ENCODE measurements around the gene VPS33B.
"Not testable (repeated sequence)": the region's sequence is repeated elsewhere in the genome, so short reads cannot be mapped to it uniquely, and the experiment has no call there.

VPS33B gene

DNA sequence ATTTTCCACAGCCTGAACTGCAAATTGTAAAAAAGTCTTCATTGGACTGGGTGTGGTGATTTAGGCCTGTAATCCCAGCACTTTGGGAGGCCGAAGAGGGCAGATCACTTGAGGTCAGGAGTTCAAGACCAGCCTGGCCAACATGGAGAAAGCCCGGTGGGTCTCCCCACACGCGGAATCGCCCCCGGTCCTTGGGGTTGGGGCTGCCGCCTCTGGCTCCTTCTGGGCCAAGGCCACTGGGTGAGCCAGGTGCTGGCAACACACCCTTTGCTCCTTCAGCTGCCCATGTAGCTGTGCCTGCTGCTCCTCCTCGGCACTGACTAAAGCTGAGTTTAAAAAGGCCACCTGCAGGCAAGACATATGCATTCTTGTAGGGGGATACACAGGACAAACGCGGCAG lies 9.4 kb upstream of the VPS33B start:
- no peak for DNase-seq (ENCODE audit: low spot score)

DNA sequence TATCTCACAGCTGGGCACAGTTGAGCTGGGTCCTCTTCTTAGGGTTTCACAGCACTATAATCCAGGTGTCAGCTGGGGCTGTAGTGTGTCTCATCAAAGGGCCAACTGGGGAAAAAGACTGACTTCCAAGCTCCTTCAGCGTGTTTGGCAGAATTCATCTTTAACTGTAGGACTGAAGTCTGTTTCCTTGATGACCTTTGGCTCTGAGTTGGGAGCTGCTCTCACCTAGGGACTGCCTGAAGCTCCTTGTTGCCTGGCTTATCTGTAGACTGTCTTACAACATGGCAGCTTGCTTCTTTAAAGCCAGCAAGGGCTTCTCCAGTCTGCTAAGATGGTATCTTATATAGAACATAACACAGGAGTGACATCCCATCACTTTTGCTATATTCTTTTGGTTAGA lies 5.3 kb upstream of the VPS33B start:
- no peak for DNase-seq (ENCODE audit: low spot score)

DNA sequence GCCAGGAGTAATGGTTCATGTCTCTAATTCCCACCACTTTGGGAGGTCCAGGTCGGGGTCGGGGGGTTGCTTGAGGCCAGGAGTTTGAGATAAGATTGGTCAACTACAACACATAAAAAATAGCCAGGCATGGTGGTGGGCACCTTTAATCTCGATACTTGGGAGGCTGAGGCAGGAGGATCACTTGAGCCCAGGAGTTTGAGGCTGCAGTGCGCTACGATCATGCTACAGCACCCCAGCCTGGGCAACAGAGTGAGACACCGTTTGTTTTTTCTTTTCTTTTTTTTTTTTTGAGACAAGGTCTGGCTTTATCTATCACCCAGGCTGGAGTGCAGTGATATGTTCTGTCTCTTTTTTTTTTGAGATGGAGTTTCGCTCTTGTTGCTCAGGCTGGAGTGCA lies 1.3 kb upstream of the VPS33B start:
- no peak for DNase-seq (ENCODE audit: low spot score)

DNA sequence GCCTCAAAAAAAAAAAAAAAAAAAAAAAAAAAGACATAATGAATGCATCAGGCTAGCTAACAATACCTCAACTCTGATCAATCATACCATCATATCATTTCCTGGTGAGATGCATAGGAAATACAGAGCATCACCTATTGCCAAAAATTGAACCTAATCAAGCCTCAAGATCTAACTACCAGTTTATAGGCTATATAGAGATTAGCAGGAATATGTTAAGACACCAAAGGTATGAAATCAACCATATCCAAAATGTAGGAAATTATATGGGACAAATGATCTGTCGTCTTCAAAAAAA lies 387 bp upstream of the VPS33B start:
- no peak for DNase-seq (ENCODE audit: low spot score)

DNA sequence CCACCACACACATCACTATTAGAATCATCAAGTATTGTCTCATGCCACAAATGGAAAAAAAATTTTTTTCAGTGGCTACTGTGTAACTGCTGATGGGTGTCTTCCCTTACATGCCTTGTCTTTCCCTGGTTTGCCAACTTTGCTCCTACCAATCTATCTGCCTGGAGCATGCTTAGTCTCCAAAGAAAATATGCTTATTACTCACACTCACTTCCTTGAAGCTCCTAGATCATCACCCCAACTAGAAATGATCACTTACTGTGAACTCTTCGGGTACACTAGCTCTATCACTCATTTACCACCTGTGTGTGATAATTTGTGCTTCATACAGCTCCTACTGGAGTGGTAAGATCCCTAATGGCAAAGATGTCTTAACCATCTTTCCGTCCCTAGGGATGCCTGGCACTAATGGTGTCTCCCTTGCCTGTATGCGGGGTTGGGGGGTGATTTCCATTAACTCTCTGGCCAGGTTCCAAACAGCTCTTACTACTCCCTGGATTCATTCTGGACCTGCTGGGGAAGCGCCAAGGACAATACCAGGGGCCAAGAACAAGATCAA lies 799 bp downstream of the VPS33B start:
- DNase-seq (ENCODE audit: low spot score) = no peak

DNA sequence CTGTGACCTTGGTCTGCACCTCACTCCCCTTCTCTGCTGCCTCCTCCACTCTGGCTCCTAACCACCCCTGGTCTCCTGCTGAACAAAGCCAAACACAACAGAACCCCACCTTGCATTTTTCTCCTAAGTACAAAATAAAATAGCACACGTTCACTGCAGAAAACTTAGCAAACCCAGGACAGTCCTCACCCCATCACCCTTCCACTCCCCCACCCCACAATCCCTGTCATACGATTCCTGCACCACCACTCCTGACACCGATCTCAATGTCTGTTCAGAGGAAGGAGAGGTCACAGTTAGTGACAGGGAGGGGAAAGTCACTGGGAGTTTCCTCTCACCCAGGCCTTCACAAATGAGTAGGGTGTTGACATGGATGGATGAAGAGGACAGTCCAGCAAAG lies 4.2 kb downstream of the VPS33B start:
- no peak for DNase-seq (ENCODE audit: low spot score)

DNA sequence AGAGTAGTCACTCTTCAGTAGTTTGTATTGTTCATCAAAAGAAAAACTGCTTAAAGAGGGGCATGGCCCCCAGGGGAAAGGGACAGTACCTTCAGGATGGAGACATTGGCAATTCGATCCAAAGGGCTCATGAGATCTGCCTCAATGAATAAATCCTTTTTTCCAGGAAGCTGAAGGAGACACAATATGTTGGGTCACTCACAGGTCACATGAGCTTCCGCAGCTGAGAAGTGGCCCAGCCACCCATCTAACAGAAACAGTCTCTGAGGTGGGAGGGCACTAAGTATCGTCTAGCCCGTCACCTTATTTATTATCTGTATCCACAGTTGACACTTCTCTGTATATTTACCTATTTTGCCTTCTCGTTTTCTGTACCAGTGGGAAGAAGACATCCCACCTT lies 4.7 kb downstream of the VPS33B start:
- DNase-seq (ENCODE audit: low spot score) = no peak

DNA sequence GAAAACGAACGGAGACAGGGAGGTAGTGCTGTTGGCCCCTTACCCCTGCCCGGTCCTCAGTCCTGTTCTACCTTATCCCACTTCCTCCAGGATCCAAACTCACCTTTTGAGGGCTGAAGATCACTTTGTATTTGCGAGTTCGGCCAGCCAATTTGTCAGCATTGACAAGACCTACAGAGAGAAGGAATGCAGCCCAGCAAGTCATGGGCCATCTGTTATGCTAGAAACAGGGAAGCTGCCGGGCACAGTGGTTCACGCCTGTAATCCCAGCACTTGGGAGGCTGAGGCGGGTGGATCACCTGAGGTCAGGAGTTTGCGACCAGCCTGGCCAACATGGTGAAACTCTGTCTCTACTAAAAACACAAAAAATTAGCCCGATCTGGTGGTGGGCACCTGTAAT lies 8.7 kb downstream of the VPS33B start:
- not testable (repeated sequence) for DNase-seq (ENCODE audit: low spot score)

DNA sequence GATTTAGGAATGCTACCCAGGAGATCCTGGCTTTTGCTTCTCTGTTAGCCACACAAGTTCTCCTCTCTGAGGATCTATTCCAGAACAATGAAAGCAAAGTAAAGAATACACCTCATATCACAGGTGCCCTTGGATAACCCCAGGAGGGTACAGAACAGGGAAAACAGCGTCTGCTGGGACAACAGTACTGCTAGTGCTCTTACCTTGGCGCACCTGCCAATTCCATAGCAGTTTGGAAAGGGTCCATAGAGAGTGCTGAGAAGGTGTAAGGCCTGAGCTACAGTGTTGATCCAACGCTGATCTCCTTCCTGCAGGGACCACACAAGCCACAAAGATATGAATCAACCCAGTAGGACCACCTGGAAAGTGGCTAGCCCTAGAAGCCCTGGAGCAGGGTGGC lies 15.1 kb downstream of the VPS33B start:
- no peak for DNase-seq (ENCODE audit: low spot score)

DNA sequence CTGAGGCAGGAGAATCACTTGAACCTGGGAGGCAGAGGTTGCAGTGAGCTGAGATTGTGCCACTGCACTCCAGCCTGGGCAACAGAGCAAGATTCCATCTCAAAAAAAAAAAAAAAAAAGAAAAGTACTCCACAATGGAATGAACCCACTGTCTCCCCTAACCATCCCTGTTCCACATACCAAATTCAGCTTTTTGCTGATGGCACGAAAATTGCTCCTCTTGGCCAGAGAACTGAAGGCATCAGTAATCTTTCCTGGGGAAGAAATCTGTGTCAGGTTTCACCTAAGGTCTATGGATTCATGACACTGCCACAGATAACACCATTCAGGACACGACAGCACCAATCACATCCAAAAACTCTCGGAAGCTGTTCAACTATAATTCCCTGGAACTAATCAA lies 21.2 kb downstream of the VPS33B start:
- no peak for DNase-seq (ENCODE audit: low spot score)

DNA sequence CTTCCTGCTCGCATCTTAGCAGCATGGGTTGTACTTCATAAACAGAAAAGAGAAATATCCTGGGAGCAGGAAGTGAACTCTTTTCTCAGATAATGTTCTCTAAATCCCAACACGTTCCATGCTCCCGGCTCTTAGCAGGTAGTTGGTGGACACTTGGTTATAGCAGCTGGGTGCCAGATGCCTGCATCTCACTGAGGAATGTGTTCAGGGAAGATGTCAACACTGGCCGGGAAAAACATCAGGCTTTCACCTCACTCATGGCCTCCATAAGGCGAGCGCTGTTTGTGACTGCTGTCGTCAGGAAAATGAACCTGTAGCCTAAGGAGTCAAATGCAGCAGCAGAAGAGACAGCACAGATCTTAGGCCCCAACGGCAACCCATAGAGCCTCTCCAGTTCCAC lies 23.7 kb downstream of the VPS33B start:
- DNase-seq (ENCODE audit: low spot score) = no peak

DNA sequence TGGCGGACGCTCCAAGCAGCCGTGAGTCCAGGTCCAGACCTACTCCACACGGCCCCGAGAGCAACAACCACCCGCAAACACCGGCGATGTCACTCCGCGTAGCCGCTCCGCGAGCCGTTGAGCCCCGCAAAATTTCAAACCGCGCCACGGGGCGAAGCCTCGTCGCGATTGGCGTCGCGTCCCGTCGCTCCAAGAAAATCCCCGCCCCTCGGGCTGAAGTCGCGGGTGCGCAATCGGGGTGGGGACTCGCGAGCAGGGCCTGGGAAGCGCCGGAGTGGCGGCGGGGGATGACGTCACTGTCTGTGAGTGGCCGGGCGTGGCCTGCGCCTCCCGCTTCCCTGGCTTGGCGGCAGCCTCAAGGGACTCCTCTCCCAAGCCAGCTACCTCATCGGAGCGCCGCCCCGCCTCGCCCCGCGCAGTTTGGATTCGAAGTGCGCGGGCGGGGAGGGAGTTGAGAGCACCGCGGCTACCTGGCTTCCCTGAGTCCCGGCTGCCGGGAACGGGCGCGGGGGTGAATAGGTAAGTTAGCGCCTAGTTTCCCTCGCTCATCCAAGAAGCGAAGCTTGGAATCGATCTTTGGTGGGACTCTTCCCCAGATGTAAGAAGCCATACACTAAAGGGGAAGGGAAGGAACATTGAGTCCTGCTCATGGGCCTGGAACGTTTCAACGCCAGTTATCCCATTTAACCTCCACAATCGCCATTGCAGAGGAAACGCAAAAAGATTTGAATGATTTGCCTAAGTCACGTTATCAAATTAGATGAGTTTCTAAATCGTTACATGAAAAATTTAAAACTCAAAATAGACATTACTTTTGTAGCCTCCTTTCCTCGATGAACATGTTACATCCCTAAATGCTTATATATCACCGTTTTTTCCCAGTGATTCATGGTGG lies 27.7 kb downstream of the VPS33B start, which contains the start of gene PRC1:
Gene PRC1, minus strand, starts transcription at position 119 of the 895 bp plus-strand sequence. Its CDS starts 118 bp downstream, at position 1.
- DNase-seq (ENCODE audit: low spot score) = peak; percentile 99

DNA sequence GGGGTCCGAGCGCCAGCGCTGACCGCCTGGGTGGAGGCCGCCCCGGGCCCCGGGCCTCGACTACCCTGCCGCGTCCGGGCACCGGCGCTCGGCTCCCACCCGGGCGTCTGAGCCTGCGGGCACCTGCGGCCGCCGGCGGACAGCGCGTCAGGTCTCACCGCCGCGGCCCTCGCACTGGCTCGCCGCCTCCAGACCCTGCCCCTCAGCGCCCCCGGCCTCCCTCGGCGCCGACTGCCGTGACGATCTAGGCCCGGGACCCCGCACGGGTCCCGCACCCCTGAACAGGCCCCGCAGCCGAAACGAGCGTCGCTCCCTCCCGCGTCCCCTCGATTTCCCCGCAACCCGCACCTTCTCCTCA lies 28.4 kb downstream of the VPS33B start:
- DNase-seq (ENCODE audit: low spot score) = peak; percentile 57

DNA sequence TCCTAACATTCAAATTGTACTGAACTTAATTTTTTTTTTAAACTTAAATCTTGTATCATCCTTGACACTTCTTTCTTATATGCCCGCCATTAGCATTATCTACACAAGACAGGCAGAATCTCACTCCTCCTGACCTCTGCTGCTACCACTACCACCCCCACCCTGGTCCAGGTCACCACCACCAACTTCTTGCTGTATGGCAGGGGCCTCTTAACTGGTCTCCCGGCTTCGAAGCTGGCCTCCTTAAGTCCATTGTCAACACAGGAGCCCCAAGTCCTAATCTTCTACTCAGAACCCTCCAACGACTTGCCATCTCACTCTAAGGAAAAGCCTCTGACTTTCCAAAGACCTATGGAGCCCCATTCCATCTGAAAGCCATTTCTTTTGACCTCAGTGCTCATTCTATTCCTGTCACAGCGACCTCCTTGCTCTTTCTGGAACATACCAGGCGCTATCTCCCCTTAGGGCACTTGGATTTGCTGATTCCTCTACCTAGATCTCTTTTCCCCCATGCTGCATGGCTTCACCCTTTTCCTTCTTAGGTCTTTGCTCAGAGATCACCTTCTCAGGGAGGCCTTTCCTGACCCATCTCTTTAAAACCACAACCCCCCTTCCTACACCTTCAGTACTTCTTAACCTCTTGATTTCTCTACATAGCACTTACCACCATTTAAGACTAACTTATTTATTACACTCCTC lies 30.7 kb downstream of the VPS33B start:
- no peak for DNase-seq (ENCODE audit: low spot score)

DNA sequence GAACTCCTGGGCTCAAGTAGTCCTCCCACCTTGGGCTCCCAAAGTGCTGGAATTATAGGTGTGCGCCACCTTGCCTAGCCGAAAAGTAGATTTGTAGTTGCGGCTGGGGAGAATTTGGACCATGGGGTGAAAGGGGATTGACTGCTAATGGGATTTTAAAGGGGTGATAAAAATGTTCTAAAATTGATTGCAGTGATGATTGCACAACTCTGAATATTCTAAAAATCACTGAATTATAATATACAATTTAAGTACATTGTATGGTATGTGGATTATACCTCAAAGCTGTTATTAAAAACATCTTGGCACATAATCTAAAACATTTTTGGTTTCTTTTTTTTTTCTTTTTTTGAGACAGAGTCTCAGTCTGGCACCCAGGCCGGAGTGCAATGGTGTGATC lies 31.9 kb downstream of the VPS33B start:
- no peak for DNase-seq (ENCODE audit: low spot score)

DNA sequence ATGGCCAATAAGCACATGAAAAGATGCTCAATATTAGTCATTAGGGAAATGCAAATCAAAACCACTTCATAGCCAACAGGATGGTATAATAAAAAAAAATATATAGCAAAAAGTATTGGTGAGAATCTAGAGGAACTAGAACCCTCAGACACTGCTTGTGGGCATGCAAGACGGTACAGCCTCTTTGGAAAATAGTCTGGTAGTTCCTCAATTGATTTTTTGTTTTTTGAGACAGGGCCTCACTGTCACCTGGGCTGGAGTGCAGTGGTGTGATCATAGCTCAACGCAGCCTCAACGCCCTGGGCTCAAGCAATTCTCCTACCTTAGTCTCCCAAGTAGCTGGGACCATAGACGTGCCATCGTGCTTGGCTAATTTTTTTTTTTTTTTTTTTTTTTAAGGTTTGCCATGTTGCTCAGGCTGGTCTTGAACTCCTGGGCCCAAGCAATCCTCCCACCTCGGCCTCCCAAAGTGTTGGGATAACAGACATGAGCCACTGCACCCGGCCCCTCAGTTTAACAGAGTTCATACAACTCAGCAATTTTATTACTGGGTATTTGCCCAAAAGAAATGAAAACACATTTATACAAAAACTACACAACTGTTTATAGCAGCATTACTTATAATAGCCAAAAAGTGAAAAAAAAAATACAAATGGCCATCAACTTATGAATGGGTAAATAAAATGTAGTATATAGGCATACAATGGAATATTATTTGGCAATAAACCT lies 33.2 kb downstream of the VPS33B start:
- DNase-seq (ENCODE audit: low spot score) = no peak

DNA sequence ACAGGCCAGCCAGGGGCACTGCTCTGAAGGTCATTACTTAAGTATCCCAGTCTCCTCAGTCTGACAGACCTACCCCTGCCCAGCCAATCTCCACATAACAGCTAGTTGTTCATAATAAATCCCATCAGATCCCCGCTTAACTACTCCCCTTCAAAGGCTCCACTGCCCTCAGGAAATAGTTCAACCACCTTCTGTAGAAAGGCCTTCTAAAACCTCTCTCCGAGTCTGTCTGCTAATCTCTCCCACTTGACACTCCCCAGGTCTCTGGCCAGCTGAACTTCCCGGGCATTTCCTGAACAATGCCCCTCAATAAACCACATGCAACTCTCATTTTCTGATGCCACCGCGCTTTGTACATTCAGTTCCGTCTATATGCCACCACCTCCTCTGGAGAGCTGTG lies 34.1 kb downstream of the VPS33B start:
- no peak for DNase-seq (ENCODE audit: low spot score)

DNA sequence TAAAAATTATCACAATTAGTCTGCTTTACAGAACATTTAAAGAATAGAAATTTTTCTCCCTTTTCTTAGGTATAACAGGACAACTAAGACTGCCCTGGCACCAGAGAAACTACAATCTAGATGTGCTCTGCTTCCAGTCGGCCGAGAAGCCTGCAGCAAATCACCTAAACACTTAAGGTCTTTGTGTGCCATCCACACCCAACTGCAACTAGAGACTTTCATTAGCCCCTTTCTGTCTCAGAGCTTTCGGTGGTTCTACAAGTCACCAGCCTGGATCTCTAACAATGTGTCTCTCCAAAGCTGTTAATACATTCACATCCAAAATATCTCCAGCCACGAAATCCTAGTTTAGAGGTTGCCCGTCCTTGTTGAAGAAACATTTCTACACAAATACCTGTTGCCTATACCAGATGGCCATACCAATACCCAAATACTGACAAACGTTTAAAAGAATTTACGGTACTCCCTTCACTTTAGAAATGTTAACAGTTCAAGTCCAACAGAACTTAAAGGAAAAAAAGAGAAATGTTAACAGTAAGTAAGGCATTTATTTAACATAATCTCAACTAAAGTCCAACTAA lies 34.7 kb downstream of the VPS33B start:
- DNase-seq (ENCODE audit: low spot score) = no peak

DNA sequence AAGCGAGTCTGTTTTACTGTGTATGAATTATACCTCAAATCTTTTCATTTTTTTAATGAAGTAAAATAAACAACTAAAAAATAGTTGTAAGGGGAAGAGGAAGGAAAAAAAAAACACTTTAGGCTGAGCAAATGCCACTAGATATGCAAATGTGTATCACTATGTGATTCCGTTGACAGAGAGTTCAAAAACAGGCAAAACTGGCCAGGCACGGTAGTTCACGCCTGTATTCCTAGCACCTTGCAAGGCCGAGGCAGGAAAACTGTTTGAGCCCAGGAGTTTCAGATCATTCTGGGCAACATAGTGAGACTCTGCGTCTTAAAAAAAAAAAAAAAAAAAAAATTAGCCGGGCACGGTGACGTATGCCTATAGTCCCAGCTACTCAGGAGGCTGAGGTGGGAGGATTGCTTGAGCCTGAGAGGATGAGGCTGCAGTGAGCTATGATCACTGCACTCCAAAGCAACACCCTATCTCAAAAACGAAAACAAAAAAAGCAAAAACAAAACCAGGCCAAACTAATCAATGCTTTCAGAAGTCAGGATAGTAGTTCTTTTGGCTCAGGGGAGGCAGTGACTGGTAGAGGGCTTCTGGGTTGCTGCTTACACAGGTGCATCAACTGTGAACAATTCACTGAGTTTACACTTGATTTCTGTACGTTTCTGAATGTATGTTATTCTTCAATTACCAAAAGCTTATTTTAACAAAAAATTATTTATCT lies 35.4 kb downstream of the VPS33B start:
- no peak for DNase-seq (ENCODE audit: low spot score)

DNA sequence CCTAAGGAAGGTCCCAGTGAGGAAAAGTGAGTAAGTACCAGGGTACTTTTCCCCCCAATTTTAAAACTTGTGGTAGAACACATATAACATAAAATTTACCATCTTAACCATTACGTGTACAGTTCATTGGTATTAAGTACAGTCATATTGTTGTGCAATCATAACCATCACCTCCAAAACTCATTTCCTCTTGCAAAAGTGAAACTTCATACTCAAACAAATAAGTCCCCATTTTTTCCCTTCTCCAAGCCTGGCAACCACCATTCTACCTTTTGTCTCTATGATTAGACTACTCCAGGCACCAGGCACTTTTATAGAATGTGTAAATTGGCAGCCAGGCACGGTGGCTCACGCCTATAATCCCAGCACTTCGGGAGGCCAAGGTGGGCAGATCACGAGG lies 40.3 kb downstream of the VPS33B start:
- no peak for DNase-seq (ENCODE audit: low spot score)

DNA sequence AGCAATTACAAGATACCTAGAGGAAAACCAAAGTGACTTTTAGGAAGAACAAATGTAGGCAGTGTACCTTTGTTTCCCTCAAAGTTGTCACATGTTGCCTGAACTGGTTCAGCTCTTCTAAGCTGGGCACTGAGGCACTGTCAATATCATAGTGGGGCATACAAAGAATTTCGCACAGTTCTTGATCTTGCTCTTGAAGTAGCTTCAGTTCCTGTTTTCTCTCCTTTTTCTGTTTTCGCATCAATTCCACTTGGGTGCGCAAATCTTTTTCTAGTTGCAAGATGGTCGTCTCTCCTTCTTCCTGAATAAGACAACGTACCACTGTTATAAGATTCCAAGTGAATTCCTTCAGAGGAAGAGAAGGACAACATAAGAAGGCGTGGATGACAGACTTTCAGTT lies 40.7 kb downstream of the VPS33B start:
- no peak for DNase-seq (ENCODE audit: low spot score)

DNA sequence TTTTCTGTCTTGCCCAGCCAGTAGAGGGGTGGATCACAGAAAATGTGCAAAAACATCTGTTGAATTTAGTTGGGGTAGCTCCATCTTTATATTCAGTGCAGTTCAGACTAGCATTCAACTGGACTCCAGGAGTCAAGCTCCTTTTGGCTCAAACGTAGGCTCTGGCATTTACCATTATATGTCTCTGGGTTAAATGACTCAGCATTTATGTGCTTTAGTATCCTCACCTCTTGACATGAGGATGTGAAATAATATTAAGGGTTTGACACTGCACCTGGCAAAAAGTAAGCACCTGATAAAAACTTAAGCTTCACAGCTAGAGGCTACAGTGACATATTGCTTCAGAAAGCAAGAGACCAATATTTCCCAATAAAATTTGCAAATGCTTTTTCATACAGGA lies 42.8 kb downstream of the VPS33B start:
- no peak for DNase-seq (ENCODE audit: low spot score)

All from iPS-NIHi11 (cell line).